ENCODE data around the gene PREPL.

Gene PREPL

GRCh38 chr2:44271296-44271695, 90.0 kb downstream of the PREPL start:
- TF ChIP-seq CTCF (IDR thresholded peaks at IDR 0.05; ENCODE audit: insufficient read depth, low read length, poor library complexity, severe bottlenecking) = no peak
- Histone ChIP-seq H3K36me3 (ENCODE audit: control insufficient read depth, insufficient read depth, low read length) (no peaks in the 10 kb centered on the region), H3K27me3 (replicated peaks; ENCODE audit: control insufficient read depth, insufficient read depth, low read length) (no peaks in the 10 kb centered on the region), H3K4me3 (replicated peaks; ENCODE audit: low read depth, low read length) (no peak overlapping the region)
- no peak for DNase-seq (ENCODE audit: extremely low read depth, insufficient read length)

- Histone ChIP-seq H3K4me3 (replicated peaks; ENCODE audit: low read depth, low read length) (no peak overlapping the region), H3K36me3 (ENCODE audit: control insufficient read depth, insufficient read depth, low read length) (no peaks in the 10 kb centered on the region), H3K27me3 (replicated peaks; ENCODE audit: control insufficient read depth, insufficient read depth, low read length) (no peaks in the 10 kb centered on the region)
- DNase-seq (ENCODE audit: extremely low read depth, insufficient read length) = no peak
- no peak for TF ChIP-seq CTCF (IDR thresholded peaks at IDR 0.05; ENCODE audit: insufficient read depth, low read length, poor library complexity, severe bottlenecking)
Measured at GRCh38 chr2:44269831-44270230, 91.5 kb downstream of the PREPL start.

GRCh38 chr2:44267796-44268648, 93.3 kb downstream of the PREPL start:
- TF ChIP-seq CTCF (IDR thresholded peaks at IDR 0.05; ENCODE audit: insufficient read depth, low read length, poor library complexity, severe bottlenecking) = no peak
- no peak for DNase-seq (ENCODE audit: extremely low read depth, insufficient read length)
- Histone ChIP-seq H3K27me3 (replicated peaks; ENCODE audit: control insufficient read depth, insufficient read depth, low read length) (no peaks in the 10 kb centered on the region), H3K4me3 (replicated peaks; ENCODE audit: low read depth, low read length) (no peak overlapping the region), H3K36me3 (ENCODE audit: control insufficient read depth, insufficient read depth, low read length) (no peaks in the 10 kb centered on the region)

Data from GM06990 (cell line).